HCT116 (cell line): Measurements from ENCODE around the gene ZNF536. TPM values are rescaled to one million over a fixed set of nuclear protein-coding genes. Genes with fewer than 3 reads are reported as not detected.

ENCODE experiments used
- ATAC-seq: fragments of 200-7000 bp; cut with Tn5 transposase; 2 replicates; pipeline ENCODE4 v1.9.1; 2020; ENCODE audit warnings: mild to moderate bottlenecking, moderate library complexity
- BruUV-seq: library from RNA; stranded (reverse); fragments of 400-500 nt; replicated peaks from 2 replicates; lab custom pipeline; 2021; lab: Mats Ljungman, UMichigan
- CTCF ChIA-PET: fragments of 300-600 bp; sonication (Branson Sonifier 250); formaldehyde crosslinking; loops from one replicate; lab custom pipeline; 2021; ENCODE audit warnings: antibody characterized with exemption; lab: Charles Lee
- POLR2A ChIA-PET: fragments of 300-600, 350-600 bp; sonication (Branson Sonifier 250); formaldehyde crosslinking; loops from one replicate; lab custom pipeline; 2021; ENCODE audit warnings: antibody characterized with exemption; lab: Charles Lee
- RAD21 ChIA-PET, 2 experiments: fragments of 300-600 bp; sonication (Branson Sonifier 250); formaldehyde crosslinking; loops; one replicate each; lab custom pipeline; 2023; ENCODE audit warnings: low total read pairs in 2 of 2; ENCODE audit not compliant: uncharacterized antibody in 2 of 2, unreplicated experiment in 2 of 2, low non-redundant PET in 1 of 2; lab: Charles Lee
- DNase-seq: peaks from one replicate; pipeline ENCODE4 v3.0.0-alpha.2; 2010; ENCODE audit warnings: low read depth, low spot score
- H2AFZ ChIP-seq: fragments of 200-600 bp; shearing (Covaris generic), sonication (generic); 2 replicates; pipeline ENCODE4 v1.6.1; 2017; ENCODE audit warnings: low read depth, mixed run types, mixed read lengths, antibody characterized with exemption, low read length; ENCODE audit not compliant: poor library complexity, severe bottlenecking
- H3K27ac ChIP-seq: 2 replicates; pipeline ENCODE4 v1.5.1; 2012; ENCODE audit warnings: low read depth, low read length
- H3K27me3 ChIP-seq: fragments of 200-600 bp; sonication (generic); 2 replicates; pipeline ENCODE4 v1.6.1; 2016; ENCODE audit warnings: mixed run types, low read length, mixed read lengths; ENCODE audit not compliant: insufficient read depth
- H3K36me3 ChIP-seq, 2 experiments: fragments of 200-500 bp in 1 of 2; fragments of 200-600 bp in 1 of 2; sonication (Bioruptor generic) in 1 of 2; sonication (generic) in 1 of 2; 2 replicates each; pipeline versions ENCODE4 v1.5.1 to v1.6.1; 2014 to 2016; ENCODE audit warnings: low read length in 2 of 2, inconsistent platforms in 1 of 2, mixed read lengths in 1 of 2, mixed run types in 1 of 2; ENCODE audit not compliant: insufficient read depth in 2 of 2, control insufficient read depth in 1 of 2
- H3K4me1 ChIP-seq, 2 experiments: fragments of 200-600 bp in 1 of 2; sonication (generic) in 1 of 2; 2 replicates each; pipeline versions ENCODE4 v1.5.1 to v1.6.1; 2012 to 2017; ENCODE audit warnings: low read length in 2 of 2, inconsistent platforms in 1 of 2, mild to moderate bottlenecking in 1 of 2, mixed read lengths in 1 of 2, mixed run types in 1 of 2, moderate library complexity in 1 of 2; ENCODE audit not compliant: insufficient read depth in 2 of 2, control insufficient read depth in 1 of 2
- H3K4me2 ChIP-seq: fragments of 200-600 bp; sonication (generic); 2 replicates; pipeline ENCODE4 v1.6.1; 2017; ENCODE audit warnings: mixed run types, low read length, mixed read lengths
- H3K4me3 ChIP-seq, 2 experiments: fragments of 200-600 bp in 1 of 2; sonication (generic) in 1 of 2; replicated peaks in 1 of 2; 2 replicates each; pipeline ENCODE4 v1.5.1; 2011 to 2016; ENCODE audit warnings: low read length in 2 of 2, control low read depth in 1 of 2, low read depth in 1 of 2, mild to moderate bottlenecking in 1 of 2, mixed read lengths in 1 of 2, mixed run types in 1 of 2
- H3K79me2 ChIP-seq: fragments of 200-600 bp; sonication (generic); 2 replicates; pipeline ENCODE4 v1.6.1; 2017; ENCODE audit warnings: mild to moderate bottlenecking, mixed run types, low read length, moderate library complexity, mixed read lengths; ENCODE audit not compliant: insufficient read depth
- H3K9ac ChIP-seq: fragments of 200-600 bp; sonication (generic); 2 replicates; pipeline ENCODE4 v1.6.1; 2016; ENCODE audit warnings: low read length, mixed read lengths
- H3K9me2 ChIP-seq: fragments of 200-600 bp; sonication (generic), shearing (Covaris generic); 2 replicates; pipeline ENCODE4 v1.6.1; 2017; ENCODE audit warnings: mixed run types, mild to moderate bottlenecking, moderate library complexity; ENCODE audit not compliant: insufficient read depth
- H3K9me3 ChIP-seq, 2 experiments: fragments of 200-500 bp in 1 of 2; fragments of 200-600 bp in 1 of 2; sonication (Bioruptor generic) in 1 of 2; sonication (generic) in 1 of 2; 2 replicates each; pipeline ENCODE4 v1.6.1; 2014 to 2017; ENCODE audit warnings: low read length in 2 of 2, mixed read lengths in 2 of 2, inconsistent platforms in 1 of 2, low read depth in 1 of 2, mild to moderate bottlenecking in 1 of 2, mixed run types in 1 of 2, moderate library complexity in 1 of 2; ENCODE audit not compliant: control insufficient read depth in 1 of 2, insufficient read depth in 1 of 2
- H4K20me1 ChIP-seq: fragments of 200-600 bp; sonication (generic), shearing (Covaris generic); 2 replicates; pipeline ENCODE4 v1.6.1; 2017; ENCODE audit warnings: mixed run types, mild to moderate bottlenecking, moderate library complexity; ENCODE audit not compliant: insufficient read depth
- EGR1 ChIP-seq: IDR thresholded peaks from 2 replicates; pipeline ENCODE4 v1.6.1; 2012; ENCODE audit warnings: low read depth
- TCF7L2 ChIP-seq: IDR thresholded peaks from 2 replicates; pipeline ENCODE4 v1.7.0; 2011; ENCODE audit warnings: borderline replicate concordance, inconsistent platforms; ENCODE audit not compliant: insufficient read depth, insufficient read length; ENCODE audit errors: extremely low read depth
- YY1 ChIP-seq: IDR thresholded peaks from 2 replicates; pipeline ENCODE4 v1.6.1; 2011; ENCODE audit warnings: low read length, low read depth, moderate library complexity, mild to moderate bottlenecking; ENCODE audit not compliant: insufficient replicate concordance; ENCODE audit errors: extremely low read depth
- ZFX ChIP-seq: fragments of 450-650 bp; IDR thresholded peaks from 2 replicates; pipeline ENCODE4 v1.6.1; 2017
- intact Hi-C: fragments of 100-400 bp; cut with micrococcal nuclease; formaldehyde crosslinking; loops from 2 replicates; pipeline ENCODE4 v1.10.0; 2022
- total RNA-seq: library from RNA; stranded (reverse); gene quantifications from one replicate; pipeline ENCODE4 v1.2.1, GENCODE V29; 2021; ENCODE audit not compliant: unreplicated experiment
- TF ChIP-seq, protein P1 (sequence below), 3 experiments: fragments of 200-600 bp in 1 of 3; sonication (generic) in 1 of 3; IDR thresholded peaks in 2 of 3; conservative IDR thresholded peaks in 1 of 3; 2 replicates each; pipeline ENCODE4 v1.5.1; 2012 to 2017; ENCODE audit warnings: low read depth in 2 of 3, low read length in 2 of 3, antibody characterized with exemption in 1 of 3, borderline replicate concordance in 1 of 3, control low read depth in 1 of 3, mild to moderate bottlenecking in 1 of 3, mixed read lengths in 1 of 3, mixed run types in 1 of 3, moderate library complexity in 1 of 3; ENCODE audit not compliant: insufficient read depth in 1 of 3

The ZNF536 gene
- total RNA-seq, 1 experiment from 2014 or later, result not detected

DNA sequence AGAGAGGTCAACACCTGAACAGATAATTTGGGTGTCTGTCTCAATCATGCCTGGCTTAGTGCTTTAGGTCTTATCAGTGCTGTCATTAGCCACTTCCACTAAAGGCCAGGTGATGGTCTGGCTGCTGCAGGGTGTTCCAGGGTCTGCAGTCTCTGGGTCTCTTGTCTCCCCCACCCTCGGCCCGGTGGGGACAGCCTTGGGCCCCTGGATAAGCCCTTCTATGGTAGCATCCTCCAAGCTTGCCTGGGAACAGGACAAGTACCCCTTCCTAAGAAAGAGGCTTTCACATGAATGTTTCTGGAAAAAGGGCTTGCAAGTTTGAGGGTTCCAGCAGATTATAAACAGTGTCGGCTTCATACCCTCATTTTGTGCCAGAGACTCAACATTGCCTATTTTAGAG, 29.3 kb upstream of the ZNF536 start:
- Histone ChIP-seq H3K9me2 (no peaks in the 10 kb centered on the region), H3K9ac (no peak overlapping the region), H3K27me3 (peaks cover 26% of the 10 kb centered on the region), H3K9me3 (no peaks in the 10 kb centered on the region)
- BruUV-seq, result no TSS peak
- TF ChIP-seq, protein P1, sequence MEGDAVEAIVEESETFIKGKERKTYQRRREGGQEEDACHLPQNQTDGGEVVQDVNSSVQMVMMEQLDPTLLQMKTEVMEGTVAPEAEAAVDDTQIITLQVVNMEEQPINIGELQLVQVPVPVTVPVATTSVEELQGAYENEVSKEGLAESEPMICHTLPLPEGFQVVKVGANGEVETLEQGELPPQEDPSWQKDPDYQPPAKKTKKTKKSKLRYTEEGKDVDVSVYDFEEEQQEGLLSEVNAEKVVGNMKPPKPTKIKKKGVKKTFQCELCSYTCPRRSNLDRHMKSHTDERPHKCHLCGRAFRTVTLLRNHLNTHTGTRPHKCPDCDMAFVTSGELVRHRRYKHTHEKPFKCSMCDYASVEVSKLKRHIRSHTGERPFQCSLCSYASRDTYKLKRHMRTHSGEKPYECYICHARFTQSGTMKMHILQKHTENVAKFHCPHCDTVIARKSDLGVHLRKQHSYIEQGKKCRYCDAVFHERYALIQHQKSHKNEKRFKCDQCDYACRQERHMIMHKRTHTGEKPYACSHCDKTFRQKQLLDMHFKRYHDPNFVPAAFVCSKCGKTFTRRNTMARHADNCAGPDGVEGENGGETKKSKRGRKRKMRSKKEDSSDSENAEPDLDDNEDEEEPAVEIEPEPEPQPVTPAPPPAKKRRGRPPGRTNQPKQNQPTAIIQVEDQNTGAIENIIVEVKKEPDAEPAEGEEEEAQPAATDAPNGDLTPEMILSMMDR (IDR thresholded peaks at IDR 0.05 in 2 of 3, conservative IDR thresholded peaks at IDR 0.05 in 1 of 3; ENCODE audit: borderline replicate concordance in 1 of 3, insufficient read depth in 1 of 3, low read depth in 2 of 3, low read length in 2 of 3), result no peak
- TF ChIP-seq YY1 (no peak), ZFX (no peak), EGR1 (no peak), TCF7L2 (no peak)
- TF ChIP-seq, all 23 proteins: peak for 0
- no peak for DNase-seq
- ChIA-PET RAD21 (no interaction called here), CTCF (no interaction called here), POLR2A (no interaction called here)
- H3K27ac ChIP-seq, result no peak overlapping the region
- H4K20me1 ChIP-seq, result no peaks in the 10 kb centered on the region
- H3K4me3 ChIP-seq, result no peak overlapping the region
- H3K4me2 ChIP-seq, result no peak overlapping the region
- H3K4me1 ChIP-seq, result no peaks in the 10 kb centered on the region
- H2AFZ ChIP-seq, result no peak overlapping the region
- no peaks in the 10 kb centered on the region for H3K36me3 ChIP-seq
- ATAC-seq, result no peak
- intact Hi-C loops, result loop anchor here (10.0 kb wide), 1 partner anchor 608 kb away; no protein-coding TSS in a partner anchor
- H3K79me2 ChIP-seq, result no peaks in the 10 kb centered on the region
